ENCODE measurements around the gene TAF5L.

DNA sequence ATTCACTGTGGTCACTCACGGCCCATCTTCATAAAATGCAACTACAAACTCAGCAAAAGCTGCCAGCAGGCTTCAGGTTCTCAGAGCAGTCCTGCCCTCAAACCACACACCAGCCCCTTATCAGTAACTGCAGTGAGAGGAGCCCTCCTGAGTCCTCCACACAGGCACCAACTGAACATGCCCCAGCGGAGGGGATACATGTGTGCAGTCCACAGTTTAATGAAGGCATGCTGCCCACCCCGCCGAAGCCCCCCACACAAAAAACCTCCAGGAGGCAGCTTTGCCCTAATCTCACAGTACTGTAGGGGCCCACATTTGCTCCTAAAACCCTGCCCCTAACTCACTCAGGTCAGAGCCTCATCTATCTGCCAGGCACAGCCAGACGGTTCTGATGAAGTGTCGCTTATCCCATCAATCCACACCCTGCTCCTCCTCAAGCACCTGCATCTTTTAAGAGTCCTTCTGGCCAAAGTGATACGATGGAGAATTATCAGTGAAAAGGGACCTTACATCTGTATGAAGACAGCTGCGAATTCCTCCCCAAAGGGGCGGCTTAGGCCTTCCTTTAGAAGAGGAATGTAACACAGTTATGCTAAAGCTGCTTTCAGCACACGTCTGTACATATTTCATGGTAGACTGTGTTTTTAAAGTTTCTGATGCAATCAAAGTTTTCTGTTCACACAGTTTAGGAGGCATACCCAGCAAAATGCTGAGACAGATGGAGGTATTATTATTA lies 70.9 kb downstream of the TAF5L start:
- no peak for TF ChIP-seq EZH2 (IDR thresholded peaks at IDR 0.05; ENCODE audit: borderline replicate concordance, low read length)
- TF ChIP-seq, protein P1, sequence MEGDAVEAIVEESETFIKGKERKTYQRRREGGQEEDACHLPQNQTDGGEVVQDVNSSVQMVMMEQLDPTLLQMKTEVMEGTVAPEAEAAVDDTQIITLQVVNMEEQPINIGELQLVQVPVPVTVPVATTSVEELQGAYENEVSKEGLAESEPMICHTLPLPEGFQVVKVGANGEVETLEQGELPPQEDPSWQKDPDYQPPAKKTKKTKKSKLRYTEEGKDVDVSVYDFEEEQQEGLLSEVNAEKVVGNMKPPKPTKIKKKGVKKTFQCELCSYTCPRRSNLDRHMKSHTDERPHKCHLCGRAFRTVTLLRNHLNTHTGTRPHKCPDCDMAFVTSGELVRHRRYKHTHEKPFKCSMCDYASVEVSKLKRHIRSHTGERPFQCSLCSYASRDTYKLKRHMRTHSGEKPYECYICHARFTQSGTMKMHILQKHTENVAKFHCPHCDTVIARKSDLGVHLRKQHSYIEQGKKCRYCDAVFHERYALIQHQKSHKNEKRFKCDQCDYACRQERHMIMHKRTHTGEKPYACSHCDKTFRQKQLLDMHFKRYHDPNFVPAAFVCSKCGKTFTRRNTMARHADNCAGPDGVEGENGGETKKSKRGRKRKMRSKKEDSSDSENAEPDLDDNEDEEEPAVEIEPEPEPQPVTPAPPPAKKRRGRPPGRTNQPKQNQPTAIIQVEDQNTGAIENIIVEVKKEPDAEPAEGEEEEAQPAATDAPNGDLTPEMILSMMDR (IDR thresholded peaks at IDR 0.05; ENCODE audit: low read length), result no peak
